Thoracic aorta (tissue), 2 donors: ENCODE data around the gene UBQLN4. TPM values are rescaled to one million over a fixed set of nuclear protein-coding genes. Genes with fewer than 3 reads are reported as not detected.
A peak's percentile ranks its signal among the peaks of the same experiment; 100 is the strongest.

ENCODE experiments used
- ATAC-seq: fragments of 150-250 bp; one replicate; pipeline ENCODE4 v1.8.0; 2017; ENCODE audit warnings: low read depth; ENCODE audit not compliant: insufficient number of reproducible peaks, low FRiP score
- DNase-seq: peaks from one replicate; pipeline ENCODE4 v3.0.0-alpha.2; 2020; ENCODE audit warnings: low spot score
- H3K27ac ChIP-seq, 2 donors: fragments of 200-600 bp; sonication (generic); 1 replicate in 1 of 2; 2 replicates in 1 of 2; pipeline ENCODE4 v1.5.1; 2016; ENCODE audit warnings: mild to moderate bottlenecking in 2 of 2, moderate library complexity in 2 of 2
- H3K27me3 ChIP-seq: fragments of 200-600 bp; sonication (generic); replicated peaks from 2 replicates; pipeline ENCODE4 v1.6.0; 2016; ENCODE audit warnings: mild to moderate bottlenecking; ENCODE audit not compliant: insufficient read depth
- H3K36me3 ChIP-seq: fragments of 200-600 bp; sonication (generic); one replicate; pipeline ENCODE4 v1.5.1; 2016
- H3K4me1 ChIP-seq, 2 donors: fragments of 200-600 bp; sonication (generic); 1 replicate in 1 of 2; 2 replicates in 1 of 2; pipeline versions ENCODE4 v1.5.1 to v1.6.0; 2016; ENCODE audit warnings: low read depth in 2 of 2, mild to moderate bottlenecking in 1 of 2; ENCODE audit not compliant: control insufficient read depth in 1 of 2
- H3K4me3 ChIP-seq: fragments of 200-600 bp; sonication (generic); 2 replicates; pipeline ENCODE4 v1.5.1; 2016; ENCODE audit warnings: mild to moderate bottlenecking
- H3K9me3 ChIP-seq: fragments of 200-600 bp; sonication (generic); 2 replicates; pipeline ENCODE4 v1.5.1; 2016
- CTCF ChIP-seq: fragments of 200-600 bp; sonication (generic); IDR thresholded peaks from one replicate; pipeline ENCODE4 v1.5.1; 2019; ENCODE audit warnings: antibody characterized with exemption
- total RNA-seq, 2 donors: library from RNA; depleted of rRNA; stranded (reverse); fragments of >200 nt; gene quantifications; one replicate each; pipeline versions ENCODE4 v1.1.0 to v1.2.3, GENCODE V29; 2016

Gene UBQLN4
- total RNA-seq, 2 donors from 2014 or later, result 21.7 to 36.7 TPM

- Histone ChIP-seq H3K4me1 (peaks cover under 1 to 5% of the 10 kb centered on the region in 2 donors), H3K27ac (no peak overlapping the region), H3K9me3 (no peaks in the 10 kb centered on the region), H3K27me3 (no peaks in the 10 kb centered on the region), H3K4me3 (peak overlapping the region; percentile 53), H3K36me3 (no peaks in the 10 kb centered on the region)
- TF ChIP-seq CTCF, result no peak
- no peak for DNase-seq
- ATAC-seq, result no peak
Observed at GRCh38 chr1:156076609-156077429, 23.2 kb upstream of the UBQLN4 start.

GRCh38 chr1:156075775-156076204 lies 22.2 kb upstream of the UBQLN4 start:
- Histone ChIP-seq H3K27me3 (no peaks in the 10 kb centered on the region), H3K4me1 (no peaks in the 10 kb centered on the region), H3K4me3 (no peak overlapping the region), H3K36me3 (no peaks in the 10 kb centered on the region), H3K27ac (no peak overlapping the region), H3K9me3 (no peaks in the 10 kb centered on the region)
- ATAC-seq (no peak), DNase-seq (no peak)
- TF ChIP-seq CTCF, result no peak

- Histone ChIP-seq H3K4me1 (no peaks in the 10 kb centered on the region), H3K36me3 (no peaks in the 10 kb centered on the region), H3K4me3 (no peak overlapping the region), H3K9me3 (no peaks in the 10 kb centered on the region), H3K27ac (no peak overlapping the region), H3K27me3 (no peaks in the 10 kb centered on the region)
- DNase-seq, result no peak
- no peak for TF ChIP-seq CTCF
- ATAC-seq, result no peak
Observed at GRCh38 chr1:156075162-156075561, 21.6 kb upstream of the UBQLN4 start.

- no peaks in the 10 kb centered on the region for H3K4me1 ChIP-seq
- no peak for TF ChIP-seq CTCF
- DNase-seq (no peak), ATAC-seq (no peak)
- H3K36me3 ChIP-seq, result no peaks in the 10 kb centered on the region
- no peak overlapping the region for H3K27ac ChIP-seq
- no peak overlapping the region for H3K4me3 ChIP-seq
- no peaks in the 10 kb centered on the region for H3K27me3 ChIP-seq
- no peaks in the 10 kb centered on the region for H3K9me3 ChIP-seq
Observed at GRCh38 chr1:156074661-156075060, 21.1 kb upstream of the UBQLN4 start.

- Histone ChIP-seq H3K4me1 (no peaks in the 10 kb centered on the region), H3K27me3 (no peaks in the 10 kb centered on the region), H3K4me3 (no peak overlapping the region), H3K9me3 (no peaks in the 10 kb centered on the region), H3K27ac (no peak overlapping the region), H3K36me3 (no peaks in the 10 kb centered on the region)
- TF ChIP-seq CTCF, result no peak
- no peak for ATAC-seq
- DNase-seq, result no peak
Observed at GRCh38 chr1:156073740-156074139, 20.1 kb upstream of the UBQLN4 start.
